CD14-positive monocyte (primary cell): ENCODE results near the gene SAMD15. TPM values are rescaled to one million over a fixed set of nuclear protein-coding genes. Genes with fewer than 3 reads are reported as not detected.

Experiments
- DNase-seq, 3 donors: peaks; one replicate each; pipeline ENCODE4 v3.0.0-alpha.2; 2011 to 2022
- H2AFZ ChIP-seq: 2 replicates; pipeline ENCODE4 v1.6.0; 2012; ENCODE audit warnings: mild to moderate bottlenecking, low read depth, low read length, inconsistent platforms; ENCODE audit not compliant: insufficient read depth, poor library complexity, severe bottlenecking
- H3K27ac ChIP-seq, 2 donors: 1 replicate in 1 of 2; 2 replicates in 1 of 2; pipeline ENCODE4 v1.5.1; 2012 to 2013; ENCODE audit warnings: low read length in 2 of 2, control low read depth in 1 of 2, inconsistent platforms in 1 of 2, low read depth in 1 of 2, mild to moderate bottlenecking in 1 of 2
- H3K27me3 ChIP-seq, 2 donors: one replicate each; pipeline versions ENCODE4 v1.6.0 to v1.6.1; 2011 to 2013; ENCODE audit warnings: low read length in 2 of 2; ENCODE audit not compliant: control insufficient read depth in 2 of 2, insufficient read depth in 2 of 2
- H3K36me3 ChIP-seq, 2 donors: replicated peaks in 1 of 2; 1 replicate in 1 of 2; 2 replicates in 1 of 2; pipeline versions ENCODE4 v1.5.1 to v1.6.1; 2012 to 2013; ENCODE audit warnings: low read length in 2 of 2, control low read depth in 1 of 2, inconsistent platforms in 1 of 2, mild to moderate bottlenecking in 1 of 2; ENCODE audit not compliant: insufficient read depth in 2 of 2, control insufficient read depth in 1 of 2
- H3K4me1 ChIP-seq, 2 donors: 1 replicate in 1 of 2; 2 replicates in 1 of 2; pipeline versions ENCODE4 v1.5.1 to v1.6.1; 2012 to 2013; ENCODE audit warnings: low read length in 2 of 2, control low read depth in 1 of 2, inconsistent platforms in 1 of 2, mild to moderate bottlenecking in 1 of 2, moderate library complexity in 1 of 2; ENCODE audit not compliant: insufficient read depth in 2 of 2, control insufficient read depth in 1 of 2
- H3K4me2 ChIP-seq: replicated peaks from 2 replicates; pipeline ENCODE3; 2012; ENCODE audit warnings: low read length, moderate library complexity, mild to moderate bottlenecking; ENCODE audit not compliant: poor library complexity, severe bottlenecking; ENCODE audit errors: extremely low read depth
- H3K4me3 ChIP-seq, 3 experiments: fragments of 200-600 bp in 1 of 3; sonication (generic) in 1 of 3; replicated peaks in 1 of 3; 1 replicate in 2 of 3; 2 replicates in 1 of 3; pipeline ENCODE4 v1.5.1; 2011 to 2013; ENCODE audit warnings: low read length in 3 of 3, mild to moderate bottlenecking in 3 of 3, control low read depth in 2 of 3, low read depth in 2 of 3, inconsistent platforms in 1 of 3, moderate library complexity in 1 of 3
- H3K79me2 ChIP-seq: 2 replicates; pipeline ENCODE4 v1.6.0; 2012; ENCODE audit warnings: mild to moderate bottlenecking, control low read depth, inconsistent platforms, low read length, moderate library complexity; ENCODE audit not compliant: insufficient read depth
- H3K9ac ChIP-seq: 2 replicates; pipeline ENCODE4 v1.6.0; 2017; ENCODE audit warnings: low read length, mild to moderate bottlenecking; ENCODE audit not compliant: insufficient read depth, poor library complexity, severe bottlenecking
- H3K9me3 ChIP-seq, 2 donors: replicated peaks in 1 of 2; 1 replicate in 1 of 2; 2 replicates in 1 of 2; pipeline versions ENCODE4 v1.5.1 to v1.6.1; 2012 to 2013; ENCODE audit warnings: low read length in 2 of 2, control low read depth in 1 of 2; ENCODE audit not compliant: control insufficient read depth in 1 of 2, insufficient read depth in 1 of 2
- H4K20me1 ChIP-seq: 2 replicates; pipeline ENCODE4 v1.6.0; 2012; ENCODE audit warnings: mild to moderate bottlenecking, low read length, control low read depth, moderate library complexity; ENCODE audit not compliant: insufficient read depth
- H3K27ac Mint-ChIP-seq, 7 donors: one replicate each; pipeline ENCODE4 v1.8.0; 2020; ENCODE audit warnings: mild to moderate bottlenecking in 7 of 7, mixed read lengths in 7 of 7, moderate library complexity in 6 of 7, inconsistent platforms in 2 of 7
- H3K27me3 Mint-ChIP-seq, 3 donors: one replicate each; pipeline ENCODE4 v1.8.0; 2021 to 2022; ENCODE audit warnings: low read depth in 3 of 3, mild to moderate bottlenecking in 3 of 3, mixed read lengths in 3 of 3, moderate library complexity in 3 of 3, inconsistent platforms in 1 of 3
- H3K36me3 Mint-ChIP-seq, 2 donors: one replicate each; pipeline ENCODE4 v1.8.0; 2020; ENCODE audit warnings: mixed read lengths in 2 of 2, inconsistent platforms in 1 of 2, mild to moderate bottlenecking in 1 of 2
- H3K4me1 Mint-ChIP-seq: one replicate; pipeline ENCODE4 v1.8.0; 2020; ENCODE audit warnings: mild to moderate bottlenecking, mixed read lengths
- H3K4me3 Mint-ChIP-seq, 2 donors: one replicate each; pipeline ENCODE4 v1.8.0; 2020; ENCODE audit warnings: mild to moderate bottlenecking in 2 of 2, mixed read lengths in 2 of 2, moderate library complexity in 1 of 2
- H3K9me3 Mint-ChIP-seq, 7 donors: one replicate each; pipeline ENCODE4 v1.8.0; 2020 to 2022; ENCODE audit warnings: mixed read lengths in 7 of 7, mild to moderate bottlenecking in 6 of 7, moderate library complexity in 6 of 7, inconsistent platforms in 2 of 7
- CTCF ChIP-seq: fragments of 200-600 bp; IDR thresholded peaks from one replicate; pipeline ENCODE4 v1.8.0; 2022; ENCODE audit warnings: antibody characterized with exemption, mild to moderate bottlenecking
- WGBS: methylation state at CpG from one replicate; pipeline ENCODE4 v1.1.5; 2013; ENCODE audit warnings: missing lambda C conversion rate; ENCODE audit not compliant: insufficient coverage; 5-methylcytosine and 5-hydroxymethylcytosine counted together
- intact Hi-C, 2 donors: fragments of 100-400 bp; cut with micrococcal nuclease; formaldehyde crosslinking; loops; one replicate each; pipeline versions ENCODE4 v1.15.0 to v1.15.1; 2023
- polyA plus RNA-seq, 3 donors: library from polyadenylated mRNA; depleted of rRNA in 1 of 3; unstranded in 2 of 3; stranded (reverse) in 1 of 3; fragments of 300-500 nt in 2 of 3; fragments of >200 nt in 1 of 3; fragmentation: Illumina TruSeq in 2 of 3; gene quantifications; 1 replicate in 2 of 3; 2 replicates in 1 of 3; pipeline ENCODE4 v1.2.3, GENCODE V29; 2012 to 2021

The SAMD15 gene
- polyA plus RNA-seq, 3 donors = 0.08 to 0.65 TPM; not detected in 1

- no peaks in the 10 kb centered on the region for H3K27me3 ChIP-seq
- TF ChIP-seq CTCF = no peak
- H3K27ac ChIP-seq = no peak overlapping the region
- Mint-ChIP-seq H3K4me3 (no peak overlapping the region), H3K27ac (peak overlapping the region in 1 of 7 donors; percentile 36), H3K36me3 (peaks cover 63 to 72% of the 10 kb centered on the region in 2 donors), H3K4me1 (no peaks in the 10 kb centered on the region), H3K9me3 (no peaks in the 10 kb centered on the region), H3K27me3 (no peaks in the 10 kb centered on the region)
- no peak overlapping the region for H3K4me2 ChIP-seq
- H3K4me3 ChIP-seq = no peak overlapping the region
- intact Hi-C loops = no loop called here
- H3K9ac ChIP-seq = no peak overlapping the region
- WGBS = no CpG with 5 or more reads among the region's 3 CpGs
- no peaks in the 10 kb centered on the region for H3K4me1 ChIP-seq
- DNase-seq = no peak
- H2AFZ ChIP-seq = no peak overlapping the region
- H3K79me2 ChIP-seq = no peaks in the 10 kb centered on the region
- no peaks in the 10 kb centered on the region for H3K9me3 ChIP-seq
- peaks cover 45 to 80% of the 10 kb centered on the region in 2 donors for H3K36me3 ChIP-seq
- no peaks in the 10 kb centered on the region for H4K20me1 ChIP-seq
Measured at GRCh38 chr14:77337880-77338279, 39.3 kb upstream of the SAMD15 start.

- peaks cover 49 to 84% of the 10 kb centered on the region in 2 donors for H3K36me3 ChIP-seq
- H3K4me2 ChIP-seq = no peak overlapping the region
- H3K4me1 ChIP-seq = no peaks in the 10 kb centered on the region
- H3K9me3 ChIP-seq = no peaks in the 10 kb centered on the region
- H3K4me3 Mint-ChIP-seq = no peak overlapping the region
- no peaks in the 10 kb centered on the region for H4K20me1 ChIP-seq
- H3K27ac ChIP-seq = no peak overlapping the region
- WGBS = no CpG with 5 or more reads among the region's 2 CpGs
- peaks cover 67 to 73% of the 10 kb centered on the region in 2 donors for H3K36me3 Mint-ChIP-seq
- H2AFZ ChIP-seq = no peak overlapping the region
- intact Hi-C loops = no loop called here
- no peak for DNase-seq
- no peaks in the 10 kb centered on the region for H3K27me3 Mint-ChIP-seq
- H3K79me2 ChIP-seq = no peaks in the 10 kb centered on the region
- no peaks in the 10 kb centered on the region for H3K4me1 Mint-ChIP-seq
- no peaks in the 10 kb centered on the region for H3K9me3 Mint-ChIP-seq
- no peak overlapping the region for H3K9ac ChIP-seq
- H3K27ac Mint-ChIP-seq = peak overlapping the region in 1 of 7 donors; percentile 13
- H3K27me3 ChIP-seq = no peaks in the 10 kb centered on the region
- H3K4me3 ChIP-seq = no peak overlapping the region
- TF ChIP-seq CTCF = no peak
Measured at GRCh38 chr14:77338302-77338701, 38.9 kb upstream of the SAMD15 start.
